Stimulated activated CD4-positive, alpha-beta T cell treated with anti-CD3 and anti-CD28 coated beads, Interleukin-12 subunit alpha, Interleukin-12 subunit beta, amount 100 ng/mL, for 24 hours (primary cell): ENCODE measurements around the gene SPEM3.

Experiments used
- DNase-seq, 2 experiments: peaks; one replicate each; pipeline ENCODE4 v3.0.0-alpha.2; 2020; ENCODE audit warnings: low read depth in 2 of 2

The SPEM3 gene

GRCh38 chr17:7403977-7404736, 24.5 kb upstream of the SPEM3 start, which contains the start of gene TMEM256:
Gene TMEM256, minus strand, starts transcription at chr17:7404097. Its CDS starts 13 bp downstream, at chr17:7404084.
- DNase-seq = peak; percentile 88 to 96

- DNase-seq = no peak
These were observed 23.8 kb upstream of the SPEM3 start for GRCh38 chr17:7404737-7405349.

GRCh38 chr17:7405350-7406234, 23.1 kb upstream of the SPEM3 start:
- no peak for DNase-seq

GRCh38 chr17:7406235-7406825, 22.3 kb upstream of the SPEM3 start:
- no peak for DNase-seq

- DNase-seq = no peak
These were observed 21.6 kb upstream of the SPEM3 start for GRCh38 chr17:7407082-7407481.

GRCh38 chr17:7407485-7408251, 21.0 kb upstream of the SPEM3 start, which contains the start of gene NLGN2:
Gene NLGN2, plus strand, starts transcription at chr17:7407845. Its CDS starts 411 bp downstream, at chr17:7408256.
- DNase-seq = no peak

GRCh38 chr17:7408252-7408727, 20.4 kb upstream of the SPEM3 start:
- no peak for DNase-seq

- no peak for DNase-seq
These were observed 19.8 kb upstream of the SPEM3 start for GRCh38 chr17:7408863-7409262.

- no peak for DNase-seq
These were observed 18.9 kb upstream of the SPEM3 start for GRCh38 chr17:7409716-7410115.

GRCh38 chr17:7410634-7411426, 17.8 kb upstream of the SPEM3 start:
- DNase-seq = no peak

GRCh38 chr17:7411427-7411750, 17.3 kb upstream of the SPEM3 start:
- no peak for DNase-seq

- DNase-seq = no peak
These were observed 15.2 kb upstream of the SPEM3 start for GRCh38 chr17:7413346-7413985.

- DNase-seq = no peak
These were observed 13.8 kb upstream of the SPEM3 start for GRCh38 chr17:7414837-7415236.

GRCh38 chr17:7415784-7416183, 12.9 kb upstream of the SPEM3 start:
- DNase-seq = no peak

GRCh38 chr17:7416323-7416722, 12.3 kb upstream of the SPEM3 start:
- DNase-seq = no peak

GRCh38 chr17:7417056-7417655, 11.5 kb upstream of the SPEM3 start:
- DNase-seq = no peak

- DNase-seq = no peak
These were observed 10.0 kb upstream of the SPEM3 start for GRCh38 chr17:7418472-7419152.

GRCh38 chr17:7419819-7420610, 8.6 kb upstream of the SPEM3 start, which contains the start of gene SPEM1:
Gene SPEM1, plus strand, starts transcription at chr17:7420324. Its CDS starts 61 bp downstream, at chr17:7420385.
- no peak for DNase-seq
